SU-DHL-6 (cell line): ENCODE results near the gene OLIG2.

Source experiments
- CTCF ChIP-seq: fragments of 200-600 bp; sonication (generic); IDR thresholded peaks from one replicate; pipeline ENCODE4 v1.5.1; 2017; ENCODE audit warnings: antibody characterized with exemption, mild to moderate bottlenecking, low read length, moderate library complexity; ENCODE audit not compliant: insufficient read depth, poor library complexity, severe bottlenecking
- EZH2phosphoT487 ChIP-seq: fragments of 200-600 bp; sonication (generic), shearing (Covaris generic); conservative IDR thresholded peaks from 2 replicates; pipeline ENCODE4 v1.6.1; 2018; ENCODE audit warnings: mild to moderate bottlenecking, antibody characterized with exemption, low read length, moderate library complexity, mixed read lengths

GRCh38 chr21:32976791-32977190, 48.9 kb upstream of the OLIG2 start:
- TF ChIP-seq CTCF = no peak
- TF ChIP-seq EZH2phosphoT487 = no peak
